ENCODE measurements around the gene ARHGEF11.
A peak's percentile ranks its signal among the peaks of the same experiment; 100 is the strongest.

Gene ARHGEF11

GRCh38 chr1:156892190-156893047 is 153.1 kb downstream of the ARHGEF11 start:
- TF ChIP-seq CTCF (IDR thresholded peaks at IDR 0.05; ENCODE audit: low read depth, low read length, missing control alignments), result peak; percentile 92
- DNase-seq, result peak; percentile 84
- Histone ChIP-seq H3K4me3 (ENCODE audit: low read depth, low read length) (peak overlapping the region; percentile 32), H3K27ac (no peak overlapping the region), H3K36me3 (replicated peaks) (no peaks in the 10 kb centered on the region), H3K27me3 (replicated peaks) (no peaks in the 10 kb centered on the region)
- in situ Hi-C loops (cut with HindIII; ENCODE audit: low pct_ligation_motif_present, low sequenced_read_pairs), result no loop called here

- Histone ChIP-seq H3K36me3 (replicated peaks) (no peaks in the 10 kb centered on the region), H3K27ac (no peak overlapping the region), H3K27me3 (replicated peaks) (peaks cover 9% of the 10 kb centered on the region), H3K4me3 (ENCODE audit: low read depth, low read length) (no peak overlapping the region)
- TF ChIP-seq CTCF (IDR thresholded peaks at IDR 0.05; ENCODE audit: low read depth, low read length, missing control alignments), result peak; percentile 92
- in situ Hi-C loops (cut with HindIII; ENCODE audit: low pct_ligation_motif_present, low sequenced_read_pairs), result no loop called here
- DNase-seq, result peak; percentile 73
Observed at GRCh38 chr1:156889802-156890580, 155.6 kb downstream of the ARHGEF11 start.

- in situ Hi-C loops (cut with HindIII; ENCODE audit: low pct_ligation_motif_present, low sequenced_read_pairs), result no loop called here
- no peak for TF ChIP-seq CTCF (IDR thresholded peaks at IDR 0.05; ENCODE audit: low read depth, low read length, missing control alignments)
- no peaks in the 10 kb centered on the region for H3K36me3 ChIP-seq (replicated peaks)
- no peak overlapping the region for H3K4me3 ChIP-seq (ENCODE audit: low read depth, low read length)
- no peak for DNase-seq
- peaks cover 15% of the 10 kb centered on the region for H3K27me3 ChIP-seq (replicated peaks)
- H3K27ac ChIP-seq, result no peak overlapping the region
Observed at GRCh38 chr1:156887734-156888133, 157.8 kb downstream of the ARHGEF11 start.

DNA sequence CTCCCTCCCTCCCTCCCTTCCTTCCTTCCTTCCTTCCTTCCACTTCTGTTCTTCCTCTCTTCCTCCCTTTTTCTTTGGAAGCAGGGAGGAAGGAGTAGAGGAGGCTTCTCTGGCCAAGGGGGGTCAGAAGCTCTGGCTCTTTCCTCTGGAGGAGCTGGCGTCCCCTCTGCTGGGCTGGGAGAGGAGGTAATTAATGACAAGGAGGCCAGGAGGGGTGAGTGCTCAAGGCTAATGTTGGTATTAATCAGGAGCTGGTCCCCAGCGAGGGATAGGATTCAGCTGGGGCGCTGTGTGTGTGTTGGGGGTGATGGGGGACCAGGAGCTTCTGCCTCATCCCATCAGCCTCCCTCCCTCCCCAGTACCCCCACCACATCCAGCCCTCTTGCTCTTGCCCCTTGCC is 158.2 kb downstream of the ARHGEF11 start:
- H3K36me3 ChIP-seq (replicated peaks), result no peaks in the 10 kb centered on the region
- in situ Hi-C loops (cut with HindIII; ENCODE audit: low pct_ligation_motif_present, low sequenced_read_pairs), result no loop called here
- H3K4me3 ChIP-seq (ENCODE audit: low read depth, low read length), result no peak overlapping the region
- peaks cover 15% of the 10 kb centered on the region for H3K27me3 ChIP-seq (replicated peaks)
- no peak for TF ChIP-seq CTCF (IDR thresholded peaks at IDR 0.05; ENCODE audit: low read depth, low read length, missing control alignments)
- no peak for DNase-seq
- no peak overlapping the region for H3K27ac ChIP-seq

GRCh38 chr1:156886583-156887281 is 158.8 kb downstream of the ARHGEF11 start:
- peaks cover 18% of the 10 kb centered on the region for H3K27me3 ChIP-seq (replicated peaks)
- H3K36me3 ChIP-seq (replicated peaks), result no peaks in the 10 kb centered on the region
- H3K27ac ChIP-seq, result no peak overlapping the region
- in situ Hi-C loops (cut with HindIII; ENCODE audit: low pct_ligation_motif_present, low sequenced_read_pairs), result no loop called here
- DNase-seq, result no peak
- no peak for TF ChIP-seq CTCF (IDR thresholded peaks at IDR 0.05; ENCODE audit: low read depth, low read length, missing control alignments)
- no peak overlapping the region for H3K4me3 ChIP-seq (ENCODE audit: low read depth, low read length)

All from brain microvascular endothelial cell (primary cell).